Keratinocyte (primary cell): ENCODE results near the gene BBIP1.

ENCODE experiments used
- EZH2 ChIP-seq: IDR thresholded peaks from one replicate; pipeline ENCODE4 v1.6.1; 2012; ENCODE audit warnings: inconsistent platforms, mild to moderate bottlenecking, low read length, moderate library complexity
- TF ChIP-seq, protein P1 (sequence below), 3 experiments: IDR thresholded peaks in 1 of 3; conservative IDR thresholded peaks in 1 of 3; optimal IDR thresholded peaks in 1 of 3; 2 replicates in 2 of 3; 3 replicates in 1 of 3; pipeline versions ENCODE3 to v1.5.1; 2011; ENCODE audit warnings: low read length in 3 of 3, mild to moderate bottlenecking in 3 of 3, moderate library complexity in 2 of 3, control low read depth in 1 of 3, inconsistent platforms in 1 of 3; ENCODE audit not compliant: insufficient read depth in 2 of 3; ENCODE audit errors: extremely low read depth in 1 of 3

DNA sequence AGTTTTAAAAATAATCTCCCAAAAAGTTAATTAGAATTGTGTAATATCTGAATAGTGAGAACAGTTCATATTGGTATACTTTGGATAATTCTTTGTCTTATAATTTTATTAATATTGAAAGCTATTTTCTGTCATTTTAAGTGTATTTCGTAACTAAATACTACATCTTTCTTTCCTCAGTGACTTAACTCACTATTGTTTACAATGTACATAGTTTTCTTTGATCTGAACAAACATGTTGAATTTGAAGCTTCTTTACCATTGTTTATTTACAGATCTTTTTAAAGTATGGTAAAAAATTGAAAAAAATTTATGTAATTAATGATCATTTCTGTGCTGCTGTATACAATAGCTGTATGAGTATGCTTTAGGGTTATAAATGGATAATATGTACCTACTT is 42.2 kb downstream of the BBIP1 start:
- no peak for TF ChIP-seq EZH2
- TF ChIP-seq, protein P1, sequence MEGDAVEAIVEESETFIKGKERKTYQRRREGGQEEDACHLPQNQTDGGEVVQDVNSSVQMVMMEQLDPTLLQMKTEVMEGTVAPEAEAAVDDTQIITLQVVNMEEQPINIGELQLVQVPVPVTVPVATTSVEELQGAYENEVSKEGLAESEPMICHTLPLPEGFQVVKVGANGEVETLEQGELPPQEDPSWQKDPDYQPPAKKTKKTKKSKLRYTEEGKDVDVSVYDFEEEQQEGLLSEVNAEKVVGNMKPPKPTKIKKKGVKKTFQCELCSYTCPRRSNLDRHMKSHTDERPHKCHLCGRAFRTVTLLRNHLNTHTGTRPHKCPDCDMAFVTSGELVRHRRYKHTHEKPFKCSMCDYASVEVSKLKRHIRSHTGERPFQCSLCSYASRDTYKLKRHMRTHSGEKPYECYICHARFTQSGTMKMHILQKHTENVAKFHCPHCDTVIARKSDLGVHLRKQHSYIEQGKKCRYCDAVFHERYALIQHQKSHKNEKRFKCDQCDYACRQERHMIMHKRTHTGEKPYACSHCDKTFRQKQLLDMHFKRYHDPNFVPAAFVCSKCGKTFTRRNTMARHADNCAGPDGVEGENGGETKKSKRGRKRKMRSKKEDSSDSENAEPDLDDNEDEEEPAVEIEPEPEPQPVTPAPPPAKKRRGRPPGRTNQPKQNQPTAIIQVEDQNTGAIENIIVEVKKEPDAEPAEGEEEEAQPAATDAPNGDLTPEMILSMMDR (optimal IDR thresholded peaks at IDR 0.05 in 1 of 3, IDR thresholded peaks at IDR 0.05 in 1 of 3, conservative IDR thresholded peaks at IDR 0.05 in 1 of 3; ENCODE audit: extremely low read depth in 1 of 3, insufficient read depth in 2 of 3, low read length in 3 of 3) = no peak
